K562 (cell line): ENCODE data around the gene SPAG16. TPM values are rescaled to one million over a fixed set of nuclear protein-coding genes. Genes with fewer than 3 reads are reported as not detected.

Source experiments
- ATAC-seq: fragments of 200-7000 bp; cut with Tn5 transposase; 3 replicates; pipeline ENCODE4 v1.9.1; 2020; ENCODE audit warnings: moderate library complexity
- BruUV-seq: library from RNA; stranded (reverse); fragments of 400-500 nt; replicated peaks from 2 replicates; lab custom pipeline; 2021; lab: Mats Ljungman, UMichigan
- CTCF ChIA-PET: fragments of 300-600 bp; formaldehyde crosslinking; extraction: SDS; loops from one replicate; lab custom pipeline; 2021; ENCODE audit warnings: low intra/inter-chr PET ratio; lab: Yijun Ruan, JAX
- POLR2A ChIA-PET: fragments of 300-600, 350-650 bp; sonication (Branson Sonifier 250); formaldehyde crosslinking; extraction: SDS; loops from one replicate; lab custom pipeline; 2021; ENCODE audit warnings: antibody characterized with exemption, inconsistent platforms; lab: Yijun Ruan, JAX
- DNase-seq, 4 experiments: peaks; one replicate each; pipeline versions ENCODE4 v3.0.0 to v3.0.0-alpha.2; 2011 to 2018; ENCODE audit warnings: low spot score in 3 of 4, mixed read lengths in 3 of 4; ENCODE audit errors: extremely low read depth in 1 of 4
- FAIRE-seq: peaks from 2 replicates; lab custom pipeline; 2011; peaks lifted over from hg19 to GRCh38; lab: Jason Lieb, UNC
- H2AFZ ChIP-seq: 2 replicates; pipeline ENCODE4 v1.6.0; 2011; ENCODE audit warnings: low read depth, low read length, control low read depth, inconsistent platforms
- H3K27ac ChIP-seq: fragments of 200-600 bp; 3 replicates; pipeline ENCODE4 v1.8.0; 2011; ENCODE audit warnings: low read depth, mild to moderate bottlenecking, control low read depth, inconsistent platforms, low read length, moderate library complexity, mixed read lengths; ENCODE audit errors: extremely low read depth
- H3K27me3 ChIP-seq, 2 experiments: fragments of 300-600 bp in 1 of 2; 2 replicates in 1 of 2; 3 replicates in 1 of 2; pipeline versions ENCODE4 v1.6.0 to v1.8.0; 2011; ENCODE audit warnings: inconsistent platforms in 2 of 2, low read length in 2 of 2, mild to moderate bottlenecking in 1 of 2, mixed read lengths in 1 of 2, moderate library complexity in 1 of 2; ENCODE audit not compliant: control insufficient read depth in 2 of 2, insufficient read depth in 2 of 2
- H3K36me3 ChIP-seq: fragments of 300-600 bp; 3 replicates; pipeline ENCODE4 v1.8.0; 2011; ENCODE audit warnings: mild to moderate bottlenecking, low read length, inconsistent platforms; ENCODE audit not compliant: control insufficient read depth, insufficient read depth
- H3K4me1 ChIP-seq, 2 experiments: fragments of 200-600 bp in 1 of 2; replicated peaks in 1 of 2; 2 replicates in 1 of 2; 3 replicates in 1 of 2; pipeline versions ENCODE4 v1.5.1 to v1.8.0; 2011; ENCODE audit warnings: inconsistent platforms in 2 of 2, low read length in 2 of 2, mild to moderate bottlenecking in 1 of 2, mixed read lengths in 1 of 2, moderate library complexity in 1 of 2; ENCODE audit not compliant: control insufficient read depth in 2 of 2, insufficient read depth in 2 of 2
- H3K4me2 ChIP-seq: 2 replicates; pipeline ENCODE4 v1.6.1; 2011; ENCODE audit warnings: low read length, control low read depth, inconsistent platforms, mixed read lengths; ENCODE audit not compliant: insufficient read depth
- H3K4me3 ChIP-seq: fragments of 200-600 bp; sonication (generic), shearing (Covaris generic); 2 replicates; pipeline ENCODE4 v1.5.1; 2016; ENCODE audit warnings: control low read depth, inconsistent platforms
- H3K79me2 ChIP-seq: fragments of 200-600 bp; 3 replicates; pipeline ENCODE4 v1.8.0; 2011; ENCODE audit warnings: low read length, inconsistent platforms; ENCODE audit not compliant: control insufficient read depth, insufficient read depth
- H3K9ac ChIP-seq, 2 experiments: 2 replicates each; pipeline versions ENCODE4 v1.6.0 to v1.6.1; 2011; ENCODE audit warnings: low read depth in 2 of 2, low read length in 2 of 2, control low read depth in 1 of 2, inconsistent platforms in 1 of 2, mild to moderate bottlenecking in 1 of 2, mixed read lengths in 1 of 2; ENCODE audit not compliant: insufficient read depth in 1 of 2
- H3K9me1 ChIP-seq: one replicate; pipeline ENCODE4 v1.6.0; 2011; ENCODE audit warnings: inconsistent platforms, mild to moderate bottlenecking, low read length, moderate library complexity; ENCODE audit not compliant: control insufficient read depth, insufficient read depth
- H3K9me3 ChIP-seq: replicated peaks from 2 replicates; pipeline ENCODE4 v1.5.1; 2011; ENCODE audit warnings: low read depth, low read length, inconsistent platforms; ENCODE audit not compliant: control insufficient read depth, insufficient read depth
- H4K20me1 ChIP-seq: replicated peaks from 2 replicates; pipeline ENCODE4 v1.6.1; 2011; ENCODE audit warnings: low read length, inconsistent platforms, mixed read lengths; ENCODE audit not compliant: control insufficient read depth, insufficient read depth
- HDAC1 ChIP-seq, 2 experiments: fragments of 450-650 bp; IDR thresholded peaks; 2 replicates each; pipeline ENCODE4 v1.6.1; 2016 to 2017; ENCODE audit warnings: inconsistent platforms in 1 of 2, mild to moderate bottlenecking in 1 of 2, moderate library complexity in 1 of 2
- HNRNPH1 ChIP-seq: fragments of 200-400 bp; formaldehyde crosslinking; optimal IDR thresholded peaks from 2 replicates; pipeline ENCODE3; 2017; ENCODE audit warnings: low read depth, mild to moderate bottlenecking, low read length, moderate library complexity
- HNRNPL ChIP-seq: fragments of 200-400 bp; formaldehyde crosslinking; IDR thresholded peaks from 2 replicates; pipeline ENCODE4 v1.6.1; 2017; ENCODE audit warnings: low read depth, mild to moderate bottlenecking, low read length
- IFI16 ChIP-seq: fragments of 250-450 bp; sonication (Bioruptor Pico); IDR thresholded peaks from 2 replicates; pipeline ENCODE4 v2.1.2; 2022; ENCODE audit warnings: mild to moderate bottlenecking, inconsistent platforms
- KLF6 ChIP-seq: fragments of 250-450 bp; sonication (Bioruptor Pico); IDR thresholded peaks from 2 replicates; pipeline ENCODE4 v1.4.0; 2020; ENCODE audit warnings: mild to moderate bottlenecking, moderate library complexity, borderline replicate concordance
- NEUROD1 ChIP-seq: fragments of 150-350 bp; IDR thresholded peaks from 2 replicates; pipeline ENCODE4 v1.6.1; 2014; ENCODE audit warnings: borderline replicate concordance, low read length, low read depth; ENCODE audit not compliant: partially characterized antibody
- NR3C1 ChIP-seq: sonication (generic); formaldehyde crosslinking; IDR thresholded peaks from 2 replicates; pipeline ENCODE4 v1.8.1; 2022; ENCODE audit warnings: missing genetic modification reagents
- SIRT6 ChIP-seq: IDR thresholded peaks from one replicate; pipeline ENCODE4 v1.6.1; 2012; ENCODE audit warnings: low read depth, mild to moderate bottlenecking, control low read depth, inconsistent platforms, low read length, moderate library complexity
- SMAD4 ChIP-seq: fragments of 250-450 bp; sonication (Bioruptor Pico); conservative IDR thresholded peaks from 2 replicates; pipeline ENCODE4 v1.8.0; 2021; ENCODE audit warnings: inconsistent platforms, mild to moderate bottlenecking, moderate library complexity
- UBTF ChIP-seq, 2 experiments: IDR thresholded peaks; 2 replicates each; pipeline ENCODE4 v1.6.1; 2012; ENCODE audit warnings: improper control_type of control experiment in 2 of 2, low read depth in 2 of 2, low read length in 2 of 2, borderline replicate concordance in 1 of 2
- ZBTB11 ChIP-seq, 3 experiments: fragments of 200-800 bp in 1 of 3; fragments of 250-450 bp in 1 of 3; fragments of 450-650 bp in 1 of 3; sonication (Bioruptor Pico) in 1 of 3; sonication (Bioruptor generic) in 1 of 3; formaldehyde crosslinking in 1 of 3; IDR thresholded peaks; 2 replicates each; pipeline versions ENCODE4 v1.6.1 to v1.8.0; 2016 to 2022; ENCODE audit warnings: mild to moderate bottlenecking in 2 of 3, missing genetic modification characterization in 2 of 3, missing compliant biosample characterization in 1 of 3, moderate library complexity in 1 of 3
- ZC3H11A ChIP-seq: IDR thresholded peaks from 2 replicates; pipeline ENCODE4 v1.6.1; 2012; ENCODE audit warnings: low read depth, low read length, improper control_type of control experiment
- ZNF75A ChIP-seq: fragments of 450-650 bp; formaldehyde crosslinking; IDR thresholded peaks from 2 replicates; pipeline ENCODE4 v1.4.0; 2020; ENCODE audit warnings: mild to moderate bottlenecking
- WGBS: fragments of 100-300 bp; shearing (Covaris generic); methylation state at CpG from one replicate; pipeline ENCODE4 v1.1.6; 2016; ENCODE audit warnings: low coverage, mixed read lengths; ENCODE audit not compliant: insufficient coverage; ENCODE audit errors: missing lambda C conversion rate; 5-methylcytosine and 5-hydroxymethylcytosine counted together
- in situ Hi-C: fragments of 300-500 bp; cut with MboI; formaldehyde crosslinking; loops from 4 replicates; pipeline ENCODE4 v1.15.0; 2018; ENCODE audit warnings: inconsistent platforms, mixed read lengths
- intact Hi-C: fragments of 100-400 bp; cut with micrococcal nuclease; formaldehyde crosslinking; loops from 2 replicates; pipeline ENCODE4 v1.14.2; 2022
- polyA plus RNA-seq, 8 experiments: library from polyadenylated mRNA; depleted of rRNA in 4 of 8; stranded (reverse) in 5 of 8; unstranded in 3 of 8; fragments of >200 nt; fragmentation: Nextera tagmentation in 2 of 8; fragmentation: Illumina TruSeq in 1 of 8; extraction: Ambion mirVana in 2 of 8; extraction: Trizol in 1 of 8; gene quantifications; 2 replicates each; pipeline versions ENCODE4 v1.2.1 to v1.2.3, GENCODE V29; 2011 to 2014; ENCODE audit warnings: inconsistent platforms in 1 of 8, missing spikeins in 1 of 8
- total RNA-seq, 7 experiments: library from RNA; depleted of rRNA in 6 of 7; stranded (reverse); fragments of >200 nt in 6 of 7; fragmentation: Illumina TruSeq in 2 of 7; extraction: Trizol in 2 of 7; gene quantifications; 2 replicates each; pipeline versions ENCODE4 v1.2.1 to v1.2.3, GENCODE V29; 2011 to 2021; ENCODE audit warnings: low replicate concordance in 1 of 7

SPAG16 gene
- total and polyA plus RNA-seq, 9 of the 15 experiments (the other 6 are each of a cell fraction or from before 2014, with no cell fraction given) = 0.98 to 5.9 (median 3.5) TPM

- BruUV-seq = no TSS peak
- in situ Hi-C loops = no loop called here
- intact Hi-C loops = no loop called here
- Histone ChIP-seq H3K9me1 (no peaks in the 10 kb centered on the region), H3K9me3 (no peaks in the 10 kb centered on the region; the same call in 1 of the 2 replicates), H3K79me2 (no peaks in the 10 kb centered on the region), H3K36me3 (no peaks in the 10 kb centered on the region), H3K9ac (no peak overlapping the region), H3K27me3 (no peaks in the 10 kb centered on the region), H3K4me2 (no peak overlapping the region), H2AFZ (no peak overlapping the region), H4K20me1 (no peaks in the 10 kb centered on the region), H3K4me1 (no peaks in the 10 kb centered on the region), H3K27ac (no peak overlapping the region), H3K4me3 (no peak overlapping the region)
- CTCF ChIA-PET = no interaction called here
- ATAC-seq (no peak), FAIRE-seq (no peak), DNase-seq (no peak)
- POLR2A ChIA-PET = no interaction called here
- WGBS = 3% methylated on average over 3 of the region's 3 CpGs
- TF ChIP-seq UBTF (IDR thresholded peaks at IDR 0.05; ENCODE audit: borderline replicate concordance in 1 of 2, low read depth in 2 of 2, low read length in 2 of 2) (no peak), KLF6 (CRISPR knock-in tag) (no peak), IFI16 (CRISPR knock-in tag) (no peak), NR3C1 (CRISPR knock-in tag) (no peak), HDAC1 (IDR thresholded peaks at IDR 0.05) (no peak), ZBTB11 (CRISPR knock-in tag; IDR thresholded peaks at IDR 0.05) (no peak), ZC3H11A (no peak), SMAD4 (CRISPR knock-in tag) (no peak), NEUROD1 (no peak), ZNF75A (CRISPR knock-in tag) (no peak), HNRNPH1 (no peak), SIRT6 (no peak), HNRNPL (no peak)
Observed at GRCh38 chr2:213238753-213239495, 45.3 kb upstream of the SPAG16 start.
